Effector CD4-positive, alpha-beta T cell (primary cell): ENCODE results near the gene ZFAND2B.

Experiments used
- DNase-seq: peaks from one replicate; pipeline ENCODE4 v3.0.0-alpha.2; 2020
- total RNA-seq: gene quantifications from one replicate; lab custom pipeline; 2026; lab: John Stamatoyannopoulos, UW

The ZFAND2B gene, protein sequence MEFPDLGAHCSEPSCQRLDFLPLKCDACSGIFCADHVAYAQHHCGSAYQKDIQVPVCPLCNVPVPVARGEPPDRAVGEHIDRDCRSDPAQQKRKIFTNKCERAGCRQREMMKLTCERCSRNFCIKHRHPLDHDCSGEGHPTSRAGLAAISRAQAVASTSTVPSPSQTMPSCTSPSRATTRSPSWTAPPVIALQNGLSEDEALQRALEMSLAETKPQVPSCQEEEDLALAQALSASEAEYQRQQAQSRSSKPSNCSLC
- 34.0 reads per million, percentile 59 among the genes with 10 or more reads in this experiment for total RNA-seq

DNA sequence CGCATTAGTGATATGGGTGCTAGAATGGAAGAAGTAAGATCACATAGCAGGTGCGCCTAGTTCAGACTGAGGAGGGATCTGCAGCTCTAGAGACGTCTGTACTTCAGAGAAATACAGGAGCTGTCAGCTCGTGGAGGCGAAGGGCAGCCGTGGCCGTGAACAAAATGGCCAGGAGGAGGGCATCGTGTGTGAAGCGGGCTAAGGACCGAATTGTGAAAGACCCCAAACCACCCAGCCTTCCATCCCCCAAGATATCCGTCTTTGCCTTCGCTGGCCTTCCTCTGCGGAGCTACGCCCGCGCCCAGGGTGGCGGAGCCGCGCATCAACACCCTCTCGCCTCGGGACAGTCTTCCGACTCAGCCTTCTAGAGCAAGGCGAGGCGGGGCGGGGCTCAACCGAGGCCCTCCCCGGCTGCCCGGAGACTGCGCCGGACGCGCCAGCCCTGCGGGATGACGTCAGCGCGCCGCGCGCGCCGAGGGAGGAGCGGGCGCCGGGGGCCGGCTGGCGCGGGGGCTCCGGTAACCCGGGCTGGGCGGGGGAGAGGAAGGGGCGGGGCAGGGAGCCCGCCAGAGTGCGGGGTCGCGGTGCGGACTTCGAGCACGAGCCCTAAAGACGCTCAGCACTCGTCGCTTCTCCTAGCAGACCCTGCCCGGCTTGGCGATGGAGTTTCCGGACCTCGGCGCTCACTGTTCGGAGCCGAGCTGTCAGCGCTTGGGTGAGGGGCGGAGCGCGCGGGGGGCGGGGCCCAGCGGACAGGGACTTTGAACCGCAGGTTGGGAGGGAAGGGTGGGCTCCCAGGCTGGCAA is at the start of gene ZFAND2B:
ZFAND2B (plus strand) TSS at position 455 of the 806 bp plus-strand sequence; CDS start at position 661, 206 bp downstream.
- peak; percentile 94 for DNase-seq

DNA sequence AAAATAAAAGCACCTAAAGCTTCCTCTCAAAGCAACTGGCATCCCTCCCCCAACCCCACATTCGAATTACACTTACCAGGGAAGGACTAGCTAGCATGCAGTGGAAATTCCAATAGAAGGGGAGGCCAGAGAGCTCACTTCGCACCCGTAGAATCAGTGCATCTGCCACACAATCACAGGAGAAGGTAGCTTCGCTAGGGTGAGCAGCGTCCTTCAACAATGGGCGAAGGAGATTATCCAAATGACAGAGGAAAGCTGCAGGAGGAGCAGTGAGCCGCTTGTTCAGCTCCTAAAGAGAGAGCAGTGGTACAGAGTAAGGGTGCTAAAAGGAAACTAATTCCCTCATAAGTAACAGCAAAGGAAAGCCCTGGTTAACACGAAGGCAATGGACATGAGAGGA is 49.2 kb upstream of the ZFAND2B start:
- DNase-seq = no peak

DNA sequence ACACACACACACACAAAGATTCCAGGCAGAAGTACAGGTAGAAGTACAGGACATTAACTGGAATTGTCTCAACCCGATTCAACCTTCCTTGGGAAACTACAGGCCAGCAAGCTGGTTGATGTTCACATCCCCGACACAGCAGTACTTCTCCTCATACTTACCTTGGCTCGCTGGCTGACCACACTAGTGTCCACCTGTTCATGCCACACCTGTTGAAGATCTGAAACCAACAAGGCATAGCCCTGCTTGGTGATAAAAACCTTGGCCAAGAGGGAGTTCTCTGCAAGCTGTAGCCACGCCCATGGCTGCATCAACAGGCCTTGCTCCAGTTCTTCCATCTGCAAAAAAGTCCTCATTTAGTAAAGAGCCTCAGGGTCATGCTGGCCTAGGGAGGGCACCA is 48.6 kb upstream of the ZFAND2B start:
- no peak for DNase-seq

DNA sequence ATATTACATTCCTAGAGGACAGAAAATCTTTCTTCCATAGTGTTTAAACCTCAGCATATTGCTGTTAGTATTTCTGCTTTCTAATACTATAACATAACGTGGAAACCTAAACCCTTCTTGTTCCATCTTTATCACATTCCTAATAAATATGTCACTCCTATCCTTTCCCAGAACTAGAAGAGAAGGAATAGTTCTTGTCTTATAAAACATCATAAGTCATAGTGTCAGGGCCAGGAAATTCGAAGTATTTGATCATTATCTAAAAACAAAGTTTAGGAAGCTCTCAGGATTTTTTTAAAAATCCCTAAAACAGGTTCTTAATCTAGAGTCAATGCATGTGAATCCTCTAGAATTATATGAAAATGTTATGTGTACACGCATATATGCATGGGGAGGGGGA is 48.0 kb upstream of the ZFAND2B start:
- DNase-seq = no peak

DNA sequence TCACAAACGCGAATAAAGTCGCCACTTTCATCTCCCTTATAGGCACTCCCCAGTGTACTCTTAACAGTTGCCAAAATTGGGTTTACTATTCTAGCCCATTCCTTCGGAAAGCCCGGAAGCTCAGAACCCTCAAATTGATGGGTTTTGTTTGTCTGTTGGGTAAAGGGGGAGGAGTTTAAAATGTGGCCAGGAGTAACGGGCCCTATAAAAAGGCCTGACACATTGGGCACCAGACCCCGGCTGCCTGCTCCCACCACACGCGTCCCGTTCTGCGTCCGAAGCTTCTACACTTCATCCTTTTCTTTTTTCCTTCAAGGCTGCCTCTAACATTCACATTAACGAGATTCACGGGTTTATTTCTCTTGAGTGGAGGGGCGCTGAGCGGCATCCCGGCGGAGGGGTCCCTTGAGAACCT is 46.8 kb upstream of the ZFAND2B start:
- DNase-seq = no peak

DNA sequence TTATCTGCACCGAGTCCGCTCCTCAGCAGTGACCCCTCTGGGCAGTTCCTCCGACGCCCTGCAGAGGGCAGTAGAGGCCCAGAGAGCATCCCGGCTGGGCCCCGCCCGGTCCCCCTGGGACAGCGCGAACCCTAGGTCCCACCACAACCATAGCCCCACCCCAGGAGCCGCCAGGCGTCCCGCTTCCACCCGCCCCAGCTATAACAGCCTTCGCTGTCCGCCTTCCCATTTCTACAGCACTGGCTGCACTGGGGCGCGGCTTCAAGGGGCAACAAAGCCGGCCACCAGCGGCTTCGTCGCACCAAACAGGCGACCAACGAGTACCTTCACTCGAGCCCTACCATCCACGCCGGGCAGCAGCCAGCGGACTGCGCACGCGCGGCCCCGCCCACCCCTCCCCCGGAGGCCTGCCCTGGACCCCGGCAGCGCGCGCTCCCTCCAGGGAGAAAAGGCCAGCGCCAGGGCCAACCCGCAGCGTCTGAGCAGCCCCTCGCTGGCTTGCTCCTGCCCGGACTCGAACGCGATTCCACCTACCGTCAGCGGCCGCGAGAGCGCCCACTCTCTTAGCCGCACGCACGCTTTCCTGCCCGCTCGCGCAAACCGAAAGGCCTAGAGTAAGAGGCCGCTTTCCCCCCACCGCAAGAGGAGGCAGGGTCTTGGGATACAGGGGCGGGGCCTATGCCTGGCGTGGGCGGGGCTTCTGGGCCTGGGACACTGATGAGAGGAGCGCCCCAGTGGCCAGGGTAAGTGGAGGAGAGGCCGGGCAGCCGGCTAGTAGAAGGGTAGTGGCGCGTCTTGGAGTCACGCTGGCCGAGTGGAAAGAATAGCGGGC is 46.2 kb upstream of the ZFAND2B start, which contains the start of gene NHEJ1:
NHEJ1 (minus strand) TSS at position 630 of the 832 bp plus-strand sequence. CDS start 2,453 bp downstream, outside the sequence.
- peak; percentile 86 for DNase-seq

DNA sequence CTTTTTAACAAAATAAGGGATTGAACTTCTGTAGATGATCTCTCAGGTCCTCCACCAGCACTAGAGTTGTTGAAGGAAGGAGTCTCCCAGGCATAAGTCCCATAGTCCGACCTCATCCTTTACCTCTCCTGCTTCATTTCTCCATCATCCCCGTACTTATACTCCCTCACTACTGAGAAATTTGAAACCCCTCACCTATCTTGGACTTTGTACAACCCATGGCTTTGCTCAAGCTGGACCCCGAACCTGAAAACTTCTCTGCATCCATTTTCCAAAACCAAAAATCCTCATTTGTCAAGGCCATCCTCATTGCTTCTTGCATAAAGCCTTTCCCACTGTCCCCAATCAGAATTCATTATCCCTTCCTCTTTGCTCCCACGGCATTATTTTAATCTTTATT is 45.5 kb upstream of the ZFAND2B start:
- DNase-seq = no peak

DNA sequence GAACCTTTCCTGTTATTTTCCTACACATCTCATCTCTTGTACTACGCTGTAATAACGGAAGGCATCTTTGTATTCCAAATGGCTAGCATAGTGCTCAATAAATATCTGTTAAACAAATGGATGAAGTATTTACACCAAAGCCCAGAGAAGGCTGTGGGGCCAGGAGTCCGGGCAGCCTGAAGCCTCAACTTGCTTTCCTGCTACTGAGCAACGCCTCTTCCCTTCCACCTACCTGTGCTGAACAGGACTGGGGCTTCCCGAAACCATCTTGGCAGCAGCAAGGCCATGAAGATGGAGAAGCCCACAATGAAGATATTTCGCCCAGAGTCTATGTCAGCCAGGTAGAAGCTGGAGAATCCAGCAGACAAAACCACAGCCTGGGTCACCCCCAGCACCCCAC is 43.4 kb upstream of the ZFAND2B start:
- no peak for DNase-seq

DNA sequence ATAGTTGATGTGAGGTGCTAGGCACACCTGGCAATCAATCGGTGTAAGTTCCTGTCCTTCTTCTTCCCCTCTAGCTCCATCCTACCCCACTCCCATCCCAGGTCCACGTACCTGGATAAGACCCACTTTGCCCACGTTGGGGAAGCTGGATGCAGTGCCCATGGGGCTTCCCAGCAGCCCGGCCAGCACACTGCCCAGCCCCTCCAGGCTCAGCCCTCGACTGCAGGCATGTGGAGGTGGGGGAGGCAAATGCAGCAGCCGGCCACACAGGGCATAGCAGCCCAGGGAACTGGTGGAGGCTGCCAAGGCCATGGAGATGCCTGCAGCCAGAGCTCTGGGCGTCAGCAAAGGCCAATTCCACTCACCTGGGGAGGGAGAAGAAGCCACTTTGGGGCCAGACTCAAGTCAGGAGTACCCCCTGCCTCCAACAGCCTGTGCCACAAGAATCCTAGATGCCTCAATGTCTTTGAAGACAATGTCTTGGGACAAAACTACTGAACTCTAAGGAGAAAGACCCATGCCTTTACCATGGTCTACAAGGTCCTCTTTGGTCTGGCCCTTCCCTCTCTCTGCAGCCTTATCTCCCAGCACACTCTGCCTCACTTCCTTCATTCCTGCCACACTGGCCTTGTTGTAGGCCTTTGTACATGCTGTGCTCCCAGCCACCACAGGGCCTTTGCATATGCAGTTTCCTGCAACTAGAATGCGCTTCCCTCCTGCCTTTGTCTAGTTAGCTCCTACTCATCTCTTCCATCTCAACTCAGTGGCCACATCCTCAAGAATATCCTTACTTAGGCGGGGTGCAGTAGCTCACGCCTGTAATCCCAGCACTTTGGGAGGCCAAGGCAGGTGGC is 41.3 kb upstream of the ZFAND2B start:
- no peak for DNase-seq

DNA sequence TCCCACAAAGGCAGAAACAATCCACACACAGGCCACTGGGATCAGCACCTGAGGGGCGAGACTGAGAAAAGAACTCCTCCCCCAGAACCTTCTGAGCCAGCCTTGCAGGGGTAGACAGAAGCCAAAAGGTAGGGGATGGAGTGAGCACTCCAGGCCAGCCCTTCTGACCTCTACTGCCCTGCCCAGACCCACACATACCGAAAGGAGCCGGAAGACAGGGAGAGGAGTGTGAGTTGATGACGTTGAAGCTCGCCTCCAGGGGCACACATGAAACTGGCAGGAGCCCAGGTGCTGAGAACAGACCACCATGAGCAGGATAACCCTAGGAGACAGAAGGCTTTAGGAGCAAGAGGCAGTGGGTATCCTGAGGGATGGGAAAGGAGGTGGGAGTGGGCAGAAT is 38.6 kb upstream of the ZFAND2B start:
- DNase-seq = no peak

DNA sequence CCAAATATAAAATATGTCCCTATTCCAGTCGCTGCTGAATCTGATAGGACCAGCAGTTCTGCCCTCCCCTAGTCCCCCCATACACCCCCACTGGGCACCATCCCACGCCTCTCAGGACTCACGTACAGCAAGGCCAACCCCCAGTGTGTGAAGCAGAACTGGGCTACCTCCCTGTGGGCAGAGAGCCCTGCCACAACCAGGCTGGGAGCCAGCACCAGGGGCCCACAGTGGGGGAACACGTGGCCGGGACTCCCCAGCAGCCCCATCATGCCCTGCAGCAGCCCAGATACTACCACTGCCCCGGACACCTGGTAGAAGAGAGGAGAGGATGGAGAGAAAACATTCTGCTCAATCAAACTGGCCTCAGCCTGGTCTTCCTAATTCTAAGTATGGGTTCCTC is 38.1 kb upstream of the ZFAND2B start:
- no peak for DNase-seq

DNA sequence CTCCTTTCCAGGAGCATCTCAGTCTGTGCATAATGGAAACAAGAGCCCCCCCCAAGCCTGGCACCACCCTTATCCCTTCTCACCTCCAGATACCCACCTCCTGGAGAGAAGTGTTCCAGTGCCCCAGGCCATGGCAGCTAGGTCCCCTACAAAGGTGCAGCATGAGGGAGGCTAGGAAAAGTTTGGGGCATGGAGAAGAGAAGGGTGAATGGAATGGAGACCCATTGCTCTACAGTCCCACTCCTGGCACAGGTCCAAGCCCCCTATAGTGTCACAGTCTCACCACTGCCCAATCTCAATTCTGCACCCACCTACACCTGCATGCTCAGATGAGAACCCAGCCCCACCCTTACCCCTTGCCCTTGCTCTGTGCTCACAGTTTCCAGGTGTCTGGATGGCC is 37.6 kb upstream of the ZFAND2B start:
- DNase-seq = no peak

DNA sequence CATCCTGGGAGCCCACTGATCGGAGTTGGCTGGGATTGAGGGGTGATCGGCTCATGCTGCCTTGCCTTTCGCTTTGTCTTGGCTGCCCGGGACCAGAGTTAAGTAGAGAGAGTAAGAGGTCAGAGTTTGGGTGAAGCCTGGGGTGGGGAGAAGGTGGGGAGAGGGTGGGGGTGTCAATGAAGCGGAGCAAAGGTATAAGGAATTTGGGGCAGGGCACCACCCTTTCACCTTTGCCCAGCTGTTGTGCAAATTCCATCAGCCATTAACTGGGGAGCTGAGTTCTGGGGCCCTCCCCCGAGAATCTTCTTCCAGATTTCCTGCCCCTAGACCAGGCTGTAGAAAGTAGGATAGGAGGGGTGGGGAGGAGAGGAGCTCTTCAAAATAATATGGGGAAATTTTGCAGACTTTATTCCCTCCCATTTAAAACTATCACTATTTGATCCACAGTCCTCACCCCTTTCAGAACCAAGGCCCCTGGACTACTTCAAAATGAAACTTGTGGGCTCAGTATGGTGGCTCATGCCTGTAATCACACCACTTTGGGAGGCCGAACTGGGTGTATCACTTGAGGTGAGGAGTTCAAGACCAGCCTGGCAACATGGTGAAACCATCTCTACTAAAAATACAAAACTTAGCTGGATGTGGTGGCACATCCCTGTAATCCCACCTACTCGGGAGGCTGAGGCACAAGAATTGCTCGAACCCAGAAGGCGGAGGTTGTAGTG is 36.5 kb upstream of the ZFAND2B start, which contains the start of gene SLC23A3:
SLC23A3 (minus strand) TSS at position 100 of the 725 bp plus-strand sequence; CDS start at position 55, 45 bp downstream.
- no peak for DNase-seq

DNA sequence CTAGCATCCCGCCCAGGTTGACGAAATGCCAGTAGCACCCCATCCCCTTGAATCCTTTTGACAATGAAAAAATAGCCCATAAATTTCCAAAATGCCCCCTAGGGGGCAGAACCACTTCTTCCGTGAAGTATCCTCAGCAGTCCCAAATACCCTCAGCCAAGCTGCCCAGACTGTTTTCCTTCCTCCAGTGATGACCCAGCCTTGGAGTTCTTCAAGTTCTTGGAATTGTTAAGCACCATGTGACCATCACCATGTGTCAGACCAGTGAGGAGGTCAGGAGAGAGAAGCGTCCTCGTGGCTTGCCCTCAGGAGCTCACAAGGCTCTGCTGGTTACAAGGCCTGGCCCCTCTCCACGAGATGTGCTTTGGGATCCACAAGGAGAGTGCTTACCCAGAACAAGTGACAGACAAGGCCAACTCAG is 35.3 kb upstream of the ZFAND2B start:
- no peak for DNase-seq

DNA sequence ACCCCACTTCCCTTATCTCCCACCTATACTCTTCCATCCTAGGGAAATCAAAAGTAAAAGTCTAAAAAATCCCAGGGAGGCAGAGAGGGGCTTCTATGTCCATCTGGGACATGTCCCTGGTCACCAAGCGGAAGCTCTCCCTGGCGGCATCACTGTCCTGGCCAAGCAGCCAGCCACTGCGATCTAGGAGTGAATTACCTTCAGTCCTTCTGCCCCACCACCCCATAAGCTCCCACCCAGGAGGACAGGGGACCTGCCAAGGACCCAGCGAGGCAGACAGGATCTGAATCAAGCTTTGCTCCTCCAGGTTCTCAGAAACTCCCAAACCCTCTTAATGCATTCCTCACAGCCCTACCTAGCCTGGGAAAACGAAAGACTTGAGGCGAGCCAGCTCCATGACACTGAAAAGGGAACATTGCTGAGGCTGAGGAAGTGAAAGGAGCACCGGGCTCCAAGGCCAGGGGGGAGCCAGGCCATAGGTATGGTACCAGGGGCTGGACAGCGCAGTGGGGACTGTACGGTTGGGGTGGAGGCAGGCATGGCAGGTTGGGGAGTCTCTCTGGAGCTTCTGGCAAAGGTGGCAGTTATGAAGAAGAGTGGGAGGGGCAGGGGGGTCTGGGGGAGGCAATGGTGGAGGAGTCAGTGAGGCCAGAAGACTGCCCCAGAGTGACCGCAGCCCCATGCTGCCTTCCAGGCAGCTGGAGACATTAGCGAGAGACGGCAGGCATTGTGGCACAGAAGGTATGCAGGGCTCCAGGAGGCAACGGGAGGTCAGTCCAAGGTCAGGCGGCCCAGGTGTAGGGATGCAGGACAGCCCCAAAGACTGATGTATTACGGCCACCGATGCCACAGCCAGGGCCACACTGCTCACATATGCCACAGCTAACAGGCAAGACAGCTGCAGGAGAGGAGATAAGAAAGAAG is 34.1 kb upstream of the ZFAND2B start:
- no peak for DNase-seq

DNA sequence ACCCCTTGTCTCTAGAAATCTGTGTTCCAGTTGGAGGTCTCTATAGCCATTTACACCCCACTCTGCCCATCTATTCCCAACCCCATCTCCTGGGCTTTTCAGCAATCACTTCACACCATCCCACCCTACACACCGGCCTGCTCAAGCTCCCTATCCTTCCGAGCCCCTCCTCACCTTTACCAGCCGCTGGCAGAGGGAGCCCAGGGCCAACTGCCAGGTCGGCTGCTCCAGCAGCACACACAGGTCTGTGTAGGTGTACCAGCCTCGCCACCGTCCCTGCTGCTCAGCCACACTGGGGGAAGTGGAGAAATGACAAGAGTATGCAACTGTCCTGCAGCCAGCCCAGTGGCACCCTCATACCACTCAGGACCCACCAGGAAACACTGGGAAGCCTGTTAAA is 33.4 kb upstream of the ZFAND2B start:
- no peak for DNase-seq

DNA sequence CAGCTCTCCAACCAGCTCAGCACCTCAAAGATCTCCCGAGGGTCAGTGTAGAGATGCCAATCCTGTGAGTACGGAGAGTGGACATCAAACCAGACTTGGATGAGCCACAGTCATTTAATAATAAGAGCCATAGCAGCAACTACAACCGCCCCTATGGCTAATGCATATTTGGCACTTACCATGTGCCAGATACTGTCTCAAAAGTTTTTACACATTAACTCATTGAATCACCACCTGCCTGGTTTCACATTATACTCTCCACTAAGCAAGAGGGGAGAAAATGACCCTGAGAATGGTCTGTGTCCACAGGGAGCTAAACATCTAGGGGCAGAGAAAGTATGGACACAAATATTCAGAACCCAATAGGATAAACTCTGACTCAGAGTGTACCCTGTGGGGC is 32.4 kb upstream of the ZFAND2B start:
- no peak for DNase-seq

DNA sequence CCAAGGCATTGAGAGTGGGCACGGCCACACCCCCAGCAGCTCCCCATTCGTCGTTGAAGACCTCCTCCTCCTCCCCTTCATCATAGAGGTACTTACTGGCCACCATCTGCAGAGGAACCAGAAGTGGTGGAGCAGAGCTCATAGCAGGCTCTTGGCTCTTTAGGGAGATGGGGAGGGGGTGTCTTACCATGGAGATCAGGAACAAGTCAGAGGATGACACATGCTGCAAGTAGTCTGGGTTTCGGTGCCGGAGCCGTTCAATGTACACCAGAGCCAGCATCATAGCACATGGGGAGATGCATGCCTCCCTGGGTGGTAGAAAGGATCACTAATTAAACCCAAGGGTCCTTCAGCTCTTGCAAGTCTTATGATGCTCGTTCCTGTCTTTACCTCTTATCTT is 31.8 kb upstream of the ZFAND2B start:
- DNase-seq = no peak

DNA sequence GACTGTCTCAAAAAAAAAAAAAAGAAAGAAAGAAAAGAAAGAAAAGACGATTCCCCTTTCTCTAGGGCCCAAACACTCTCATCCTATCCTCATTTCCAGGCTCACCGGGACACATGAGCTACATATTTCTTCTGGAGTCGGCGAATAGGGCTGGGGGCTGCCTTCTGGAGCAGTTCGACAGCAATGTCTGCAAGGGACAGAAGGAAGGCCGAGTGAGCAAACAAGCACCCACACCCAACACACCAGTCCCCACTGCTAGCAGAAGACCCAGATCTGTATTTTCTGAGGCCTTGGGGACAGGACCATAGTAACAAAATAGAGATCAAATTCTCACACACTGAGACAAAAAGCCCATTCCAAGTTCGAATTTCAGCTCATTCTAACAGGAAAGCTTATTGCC is 31.1 kb upstream of the ZFAND2B start:
- no peak for DNase-seq
